ENCODE results near the gene ZNHIT1. TPM values are rescaled to one million over a fixed set of nuclear protein-coding genes. Genes with fewer than 3 reads are reported as not detected.

Gene ZNHIT1
- total and polyA plus RNA-seq, 2 donors (not counting 3 experiments of a cell fraction or from before 2014, with no cell fraction given): 74.1 to 89.9 TPM

DNA sequence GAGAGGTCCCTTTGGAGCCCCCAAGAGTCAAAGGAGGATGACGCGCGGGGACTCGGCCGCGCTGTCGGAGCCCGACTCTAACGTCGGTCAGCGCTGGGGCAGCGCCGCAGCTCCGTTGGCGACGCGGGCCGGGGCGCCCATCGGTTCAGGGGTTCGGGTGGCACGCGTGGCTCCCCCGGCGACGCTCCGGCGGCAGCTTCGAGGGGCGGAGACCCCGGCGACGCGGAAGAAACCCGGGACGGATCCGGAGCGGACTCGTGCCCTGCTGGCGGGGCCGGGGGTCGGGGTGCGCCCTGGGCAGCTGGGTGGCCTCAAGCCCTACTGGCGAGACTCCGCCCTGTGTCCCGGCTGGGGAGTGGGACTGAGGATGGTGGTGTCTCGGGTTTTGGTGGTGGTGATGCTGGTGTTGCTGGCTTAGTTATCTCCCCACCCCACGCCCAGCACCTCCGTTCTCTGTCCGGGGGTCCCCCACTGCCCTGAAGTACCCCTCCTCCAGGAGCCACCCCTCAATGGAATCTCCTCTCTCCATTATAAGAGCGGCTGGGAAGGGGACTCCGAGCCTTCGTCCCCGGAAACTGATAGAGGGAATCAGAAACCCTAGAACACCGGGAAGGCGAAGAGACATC, 37.7 kb upstream of the ZNHIT1 start, which contains the start of gene NAT16:
Gene NAT16, minus strand, starts transcription at position 164 of the 626 bp plus-strand sequence. CDS start 5,486 bp downstream, outside the sequence.
- Histone ChIP-seq H3K4me2 (ENCODE audit: insufficient read depth, low read length) (no peak within 1 kb of the TSS), H3K4me1 (ENCODE audit: control insufficient read depth, extremely low read depth, insufficient read depth, low read length) (no peaks in the 10 kb centered on the region), H3K79me2 (ENCODE audit: control insufficient read depth, insufficient read depth, low read length) (no peaks in the 10 kb centered on the region), H3K4me3 (replicated peaks in 1 of 3; ENCODE audit: insufficient read depth in 1 of 3, low read depth in 1 of 3, low read length in 3 of 3) (no peak within 1 kb of the TSS), H2AFZ (ENCODE audit: low read depth, low read length) (no peak within 1 kb of the TSS), H4K20me1 (replicated peaks; ENCODE audit: control insufficient read depth, extremely low read depth, insufficient read depth, low read length) (no peaks in the 10 kb centered on the region), H3K36me3 (ENCODE audit: control insufficient read depth in 2 of 2, extremely low read depth in 1 of 2, insufficient read depth in 2 of 2, low read length in 2 of 2) (no peaks in the 10 kb centered on the region), H3K9ac (replicated peaks; ENCODE audit: extremely low read depth, insufficient read depth, low read length) (no peak within 1 kb of the TSS), H3K9me1 (replicated peaks; ENCODE audit: control insufficient read depth, extremely low read depth, insufficient read depth, low read length) (no peaks in the 10 kb centered on the region), H3K27me3 (ENCODE audit: control insufficient read depth in 2 of 2, insufficient read depth in 2 of 2, low read length in 2 of 2) (peaks cover 37 to 48% of the 10 kb centered on the region in 2 experiments), H3K9me3 (replicated peaks; ENCODE audit: control insufficient read depth, insufficient read depth, low read length) (no peaks in the 10 kb centered on the region), H3K27ac (ENCODE audit: insufficient read depth, low read depth, low read length) (no peak within 1 kb of the TSS)
- CTCF ChIA-PET: interaction anchor here (1.0 kb wide), 2 partner anchors 12 to 36 kb away, joined by 4 to 5 read pairs; no protein-coding TSS in a partner anchor
- dilution Hi-C loops (cut with MboI; ENCODE audit: extremely low pct_ligation_motif_present, low sequenced_read_pairs) (no loop called here), intact Hi-C loops (cut with micrococcal nuclease) (no loop called here)
- BruUV-seq (replicated peaks): no TSS peak
- no peak for FAIRE-seq
- no peak for DNase-seq (ENCODE audit: low read depth, low spot score)
- POLR2A ChIA-PET: no interaction called here
- TF ChIP-seq MYC (IDR thresholded peaks at IDR 0.05; ENCODE audit: low read depth, low read length) (no peak), POLR2A (IDR thresholded peaks at IDR 0.05; ENCODE audit: low read depth, low read length) (no peak), EZH2 (IDR thresholded peaks at IDR 0.05; ENCODE audit: borderline replicate concordance, low read depth, low read length, severe bottlenecking) (peak; percentile 93), MAX (IDR thresholded peaks at IDR 0.05; ENCODE audit: insufficient read depth, insufficient read length) (no peak), GATA2 (IDR thresholded peaks at IDR 0.05; ENCODE audit: insufficient read depth, insufficient read length, low read depth, low read length) (no peak)

GRCh38 chr7:101185258-101185839, 32.6 kb upstream of the ZNHIT1 start:
- Histone ChIP-seq H3K9me1 (replicated peaks; ENCODE audit: control insufficient read depth, extremely low read depth, insufficient read depth, low read length) (no peaks in the 10 kb centered on the region), H3K4me1 (ENCODE audit: control insufficient read depth, extremely low read depth, insufficient read depth, low read length) (no peaks in the 10 kb centered on the region), H3K9me3 (replicated peaks; ENCODE audit: control insufficient read depth, insufficient read depth, low read length) (no peaks in the 10 kb centered on the region), H3K79me2 (ENCODE audit: control insufficient read depth, insufficient read depth, low read length) (no peaks in the 10 kb centered on the region), H3K27me3 (ENCODE audit: control insufficient read depth in 2 of 2, insufficient read depth in 2 of 2, low read length in 2 of 2) (peaks cover 6 to 10% of the 10 kb centered on the region in 2 experiments), H3K36me3 (ENCODE audit: control insufficient read depth in 2 of 2, extremely low read depth in 1 of 2, insufficient read depth in 2 of 2, low read length in 2 of 2) (no peaks in the 10 kb centered on the region), H3K27ac (ENCODE audit: insufficient read depth, low read depth, low read length) (no peak overlapping the region), H3K9ac (replicated peaks; ENCODE audit: extremely low read depth, insufficient read depth, low read length) (no peak overlapping the region), H3K4me2 (ENCODE audit: insufficient read depth, low read length) (no peak overlapping the region), H3K4me3 (replicated peaks in 1 of 3; ENCODE audit: insufficient read depth in 1 of 3, low read depth in 1 of 3, low read length in 3 of 3) (no peak overlapping the region), H2AFZ (ENCODE audit: low read depth, low read length) (no peak overlapping the region), H4K20me1 (replicated peaks; ENCODE audit: control insufficient read depth, extremely low read depth, insufficient read depth, low read length) (no peaks in the 10 kb centered on the region)
- DNase-seq (ENCODE audit: low read depth, low spot score) (no peak), FAIRE-seq (no peak)
- dilution Hi-C loops (cut with MboI; ENCODE audit: extremely low pct_ligation_motif_present, low sequenced_read_pairs): no loop called here
- TF ChIP-seq JUN (IDR thresholded peaks at IDR 0.05; ENCODE audit: borderline replicate concordance, insufficient read depth, insufficient read length, low read depth): no peak
- TF ChIP-seq CTCF (IDR thresholded peaks at IDR 0.05; ENCODE audit: extremely low read depth in 1 of 2, insufficient read depth in 1 of 2, low read depth in 1 of 2, low read length in 2 of 2): no peak
- no peak for TF ChIP-seq FOS (IDR thresholded peaks at IDR 0.05; ENCODE audit: borderline replicate concordance, insufficient read depth, low read length)
- TF ChIP-seq MAX (IDR thresholded peaks at IDR 0.05; ENCODE audit: insufficient read depth, insufficient read length): no peak
- no peak for TF ChIP-seq GATA2 (IDR thresholded peaks at IDR 0.05; ENCODE audit: insufficient read depth, insufficient read length, low read depth, low read length)
- no peak for TF ChIP-seq MYC (IDR thresholded peaks at IDR 0.05; ENCODE audit: low read depth, low read length)
- TF ChIP-seq POLR2A (IDR thresholded peaks at IDR 0.05; ENCODE audit: low read depth, low read length): no peak
- no peak for TF ChIP-seq POLR2AphosphoS5 (IDR thresholded peaks at IDR 0.05; ENCODE audit: insufficient read depth, low read depth, low read length)
- TF ChIP-seq EZH2 (IDR thresholded peaks at IDR 0.05; ENCODE audit: borderline replicate concordance, low read depth, low read length, severe bottlenecking): no peak
- BruUV-seq (replicated peaks): no TSS peak
- ChIA-PET CTCF (interaction anchor here (1.0 to 1.8 kb wide), 2 partner anchors 41 to 97 kb away, joined by 4 to 12 read pairs; no protein-coding TSS in a partner anchor), POLR2A (no interaction called here)
- intact Hi-C loops (cut with micrococcal nuclease): no loop called here
